ENCODE data around the gene AGPAT4. TPM values are rescaled to one million over a fixed set of nuclear protein-coding genes. Genes with fewer than 3 reads are reported as not detected.

The AGPAT4 gene
- total RNA-seq, 2 experiments from 2014 or later, result 0.95 to 1.3 TPM

GRCh38 chr6:161150566-161150965, 123.3 kb downstream of the AGPAT4 start:
- H3K4me3 ChIP-seq (ENCODE audit: low read depth, low read length, poor library complexity, severe bottlenecking), result no peak overlapping the region
- no peaks in the 10 kb centered on the region for H3K36me3 ChIP-seq (ENCODE audit: insufficient read depth, low read length)
- ChIA-PET POLR2A (interaction anchor here (0.5 kb wide), 1 partner anchor 173 kb away, joined by 3 read pairs; no protein-coding TSS in a partner anchor), CTCF (ENCODE audit: unreplicated experiment) (no interaction called here)
- DNase-seq (ENCODE audit: low spot score), result no peak
- no peak overlapping the region for H3K27ac ChIP-seq (ENCODE audit: low read depth, low read length, poor library complexity, severe bottlenecking)
- no peaks in the 10 kb centered on the region for H4K20me1 ChIP-seq (ENCODE audit: insufficient read depth, low read length)
- no peaks in the 10 kb centered on the region for H3K9me2 ChIP-seq (ENCODE audit: insufficient read depth, low read length)
- no peak for TF ChIP-seq EZH2phosphoT487 (IDR thresholded peaks at IDR 0.05; ENCODE audit: borderline replicate concordance, low read depth, low read length)
- TF ChIP-seq, protein P1, sequence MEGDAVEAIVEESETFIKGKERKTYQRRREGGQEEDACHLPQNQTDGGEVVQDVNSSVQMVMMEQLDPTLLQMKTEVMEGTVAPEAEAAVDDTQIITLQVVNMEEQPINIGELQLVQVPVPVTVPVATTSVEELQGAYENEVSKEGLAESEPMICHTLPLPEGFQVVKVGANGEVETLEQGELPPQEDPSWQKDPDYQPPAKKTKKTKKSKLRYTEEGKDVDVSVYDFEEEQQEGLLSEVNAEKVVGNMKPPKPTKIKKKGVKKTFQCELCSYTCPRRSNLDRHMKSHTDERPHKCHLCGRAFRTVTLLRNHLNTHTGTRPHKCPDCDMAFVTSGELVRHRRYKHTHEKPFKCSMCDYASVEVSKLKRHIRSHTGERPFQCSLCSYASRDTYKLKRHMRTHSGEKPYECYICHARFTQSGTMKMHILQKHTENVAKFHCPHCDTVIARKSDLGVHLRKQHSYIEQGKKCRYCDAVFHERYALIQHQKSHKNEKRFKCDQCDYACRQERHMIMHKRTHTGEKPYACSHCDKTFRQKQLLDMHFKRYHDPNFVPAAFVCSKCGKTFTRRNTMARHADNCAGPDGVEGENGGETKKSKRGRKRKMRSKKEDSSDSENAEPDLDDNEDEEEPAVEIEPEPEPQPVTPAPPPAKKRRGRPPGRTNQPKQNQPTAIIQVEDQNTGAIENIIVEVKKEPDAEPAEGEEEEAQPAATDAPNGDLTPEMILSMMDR (conservative IDR thresholded peaks at IDR 0.05; ENCODE audit: low read length), result no peak
- BruUV-seq (replicated peaks), result no TSS peak
- no peaks in the 10 kb centered on the region for H3K4me1 ChIP-seq (ENCODE audit: insufficient read depth, low read length, poor library complexity, severe bottlenecking)
- no peak overlapping the region for H3K4me2 ChIP-seq (ENCODE audit: low read length)
- no peak overlapping the region for H2AFZ ChIP-seq (ENCODE audit: low read length)
- intact Hi-C loops (cut with micrococcal nuclease; ENCODE audit: unreplicated experiment), result no loop called here
- no peaks in the 10 kb centered on the region for H3K9me3 ChIP-seq (ENCODE audit: low read length)
- no peaks in the 10 kb centered on the region for H3K79me2 ChIP-seq (ENCODE audit: insufficient read depth, low read depth, low read length)

GRCh38 chr6:161150136-161150535, 123.7 kb downstream of the AGPAT4 start:
- POLR2A ChIA-PET, result interaction anchor here (0.5 kb wide), 1 partner anchor 447 kb away, joined by 3 read pairs; no protein-coding TSS in a partner anchor
- intact Hi-C loops (cut with micrococcal nuclease; ENCODE audit: unreplicated experiment), result no loop called here
- DNase-seq (ENCODE audit: low spot score), result no peak
- H3K9me3 ChIP-seq (ENCODE audit: low read length), result no peaks in the 10 kb centered on the region
- H2AFZ ChIP-seq (ENCODE audit: low read length), result no peak overlapping the region
- no peak overlapping the region for H3K4me2 ChIP-seq (ENCODE audit: low read length)
- H3K36me3 ChIP-seq (ENCODE audit: insufficient read depth, low read length), result no peaks in the 10 kb centered on the region
- H3K79me2 ChIP-seq (ENCODE audit: insufficient read depth, low read depth, low read length), result no peaks in the 10 kb centered on the region
- no peaks in the 10 kb centered on the region for H4K20me1 ChIP-seq (ENCODE audit: insufficient read depth, low read length)
- no peak overlapping the region for H3K4me3 ChIP-seq (ENCODE audit: low read depth, low read length, poor library complexity, severe bottlenecking)
- CTCF ChIA-PET (ENCODE audit: unreplicated experiment), result interaction anchor here (0.5 kb wide), 1 partner anchor 29 kb away, joined by 3 read pairs; no protein-coding TSS in a partner anchor
- no TSS peak for BruUV-seq (replicated peaks)
- TF ChIP-seq, protein P1 (conservative IDR thresholded peaks at IDR 0.05; ENCODE audit: low read length), result no peak
- TF ChIP-seq EZH2phosphoT487 (IDR thresholded peaks at IDR 0.05; ENCODE audit: borderline replicate concordance, low read depth, low read length), result no peak
- no peak overlapping the region for H3K27ac ChIP-seq (ENCODE audit: low read depth, low read length, poor library complexity, severe bottlenecking)
- H3K9me2 ChIP-seq (ENCODE audit: insufficient read depth, low read length), result no peaks in the 10 kb centered on the region
- no peaks in the 10 kb centered on the region for H3K4me1 ChIP-seq (ENCODE audit: insufficient read depth, low read length, poor library complexity, severe bottlenecking)

GRCh38 chr6:161143663-161144430, 130.0 kb downstream of the AGPAT4 start:
- no TSS peak for BruUV-seq (replicated peaks)
- POLR2A ChIA-PET, result no interaction called here
- intact Hi-C loops (cut with micrococcal nuclease; ENCODE audit: unreplicated experiment), result no loop called here

More at GRCh38 chr6:161143663-161144430, 130.0 kb downstream of the AGPAT4 start:
- Histone ChIP-seq H3K27ac (ENCODE audit: low read depth, low read length, poor library complexity, severe bottlenecking) (no peak overlapping the region), H3K79me2 (ENCODE audit: insufficient read depth, low read depth, low read length) (no peaks in the 10 kb centered on the region), H3K4me3 (ENCODE audit: low read depth, low read length, poor library complexity, severe bottlenecking) (no peak overlapping the region), H2AFZ (ENCODE audit: low read length) (no peak overlapping the region), H3K4me1 (ENCODE audit: insufficient read depth, low read length, poor library complexity, severe bottlenecking) (no peaks in the 10 kb centered on the region), H3K9me2 (ENCODE audit: insufficient read depth, low read length) (no peaks in the 10 kb centered on the region), H3K9me3 (ENCODE audit: low read length) (no peaks in the 10 kb centered on the region), H3K36me3 (ENCODE audit: insufficient read depth, low read length) (no peaks in the 10 kb centered on the region), H4K20me1 (ENCODE audit: insufficient read depth, low read length) (no peaks in the 10 kb centered on the region), H3K4me2 (ENCODE audit: low read length) (no peak overlapping the region)
- TF ChIP-seq, protein P1 (conservative IDR thresholded peaks at IDR 0.05; ENCODE audit: low read length), result no peak
- no peak for TF ChIP-seq EZH2phosphoT487 (IDR thresholded peaks at IDR 0.05; ENCODE audit: borderline replicate concordance, low read depth, low read length)
- DNase-seq (ENCODE audit: low spot score), result no peak
- CTCF ChIA-PET (ENCODE audit: unreplicated experiment), result no interaction called here
